HG03064 (cell line): ENCODE data around the gene VHLL.
A peak's percentile ranks its signal among the peaks of the same experiment; 100 is the strongest.

Experiments used
- ATAC-seq: cut with Tn5 transposase; IDR thresholded peaks from one replicate; pipeline ENCODE4 v1.9.1; 2021; ENCODE audit warnings: low read depth; ENCODE audit not compliant: unreplicated experiment

Gene VHLL

GRCh38 chr1:156291226-156292061 lies 7.7 kb downstream of the VHLL start:
- ATAC-seq, result no peak

GRCh38 chr1:156289857-156290256 lies 9.2 kb downstream of the VHLL start:
- ATAC-seq, result no peak

- no peak for ATAC-seq
These were observed 13.0 kb downstream of the VHLL start for GRCh38 chr1:156286061-156286460.

- no peak for ATAC-seq
These were observed 13.7 kb downstream of the VHLL start for GRCh38 chr1:156285437-156285836.

GRCh38 chr1:156284757-156285156 lies 14.3 kb downstream of the VHLL start:
- no peak for ATAC-seq

- ATAC-seq, result no peak
These were observed 15.0 kb downstream of the VHLL start, which contains the start of gene TMEM79 for GRCh38 chr1:156284112-156284511. TSS of gene TMEM79 (plus strand) at chr1:156284325. CDS start at chr1:156285227, 902 bp downstream.

- ATAC-seq, result no peak
These were observed 15.6 kb downstream of the VHLL start for GRCh38 chr1:156283521-156283920.

- ATAC-seq, result peak; percentile 77
These were observed 16.5 kb downstream of the VHLL start, which contains the start of gene SMG5 for GRCh38 chr1:156282479-156283222. TSS of gene SMG5 (minus strand) at chr1:156282825. CDS start at chr1:156282680, 145 bp downstream.

- no peak for ATAC-seq
These were observed 17.2 kb downstream of the VHLL start for GRCh38 chr1:156281693-156282478.

GRCh38 chr1:156281281-156281680 lies 17.8 kb downstream of the VHLL start:
- peak; percentile 40 for ATAC-seq

- no peak for ATAC-seq
These were observed 19.3 kb downstream of the VHLL start for GRCh38 chr1:156279837-156280236.

GRCh38 chr1:156276966-156277381 lies 22.1 kb downstream of the VHLL start:
- ATAC-seq, result no peak

- no peak for ATAC-seq
These were observed 22.6 kb downstream of the VHLL start for GRCh38 chr1:156276532-156276931.

GRCh38 chr1:156270314-156270713 lies 28.8 kb downstream of the VHLL start:
- no peak for ATAC-seq

GRCh38 chr1:156268336-156268735 lies 30.8 kb downstream of the VHLL start:
- ATAC-seq, result no peak

- ATAC-seq, result no peak
These were observed 33.1 kb downstream of the VHLL start for GRCh38 chr1:156266051-156266450.

- no peak for ATAC-seq
These were observed 35.8 kb downstream of the VHLL start for GRCh38 chr1:156263288-156263655.

- no peak for ATAC-seq
These were observed 36.4 kb downstream of the VHLL start for GRCh38 chr1:156262461-156263287.

GRCh38 chr1:156260896-156261295 lies 38.2 kb downstream of the VHLL start:
- no peak for ATAC-seq

GRCh38 chr1:156259805-156260204 lies 39.3 kb downstream of the VHLL start:
- ATAC-seq, result no peak
